ENCODE data around the gene CIBAR2. TPM values are rescaled to one million over a fixed set of nuclear protein-coding genes. Genes with fewer than 3 reads are reported as not detected.

Gene CIBAR2
- total and polyA plus RNA-seq, 10 of the 15 experiments (the other 5 are each of a cell fraction or from before 2014, with no cell fraction given) = 0.05 to 0.16 (median 0.07) TPM; not detected in 7

GRCh38 chr16:85078952-85079351 is 33.3 kb downstream of the CIBAR2 start:
- Histone ChIP-seq H3K4me2 (ENCODE audit: control insufficient read depth, insufficient read depth) (no peak overlapping the region), H3K9me3 (replicated peaks; ENCODE audit: control insufficient read depth, insufficient read depth, low read length) (no peaks in the 10 kb centered on the region), H3K79me2 (ENCODE audit: control insufficient read depth, insufficient read depth, low read length) (no peaks in the 10 kb centered on the region), H3K4me3 (no peak overlapping the region), H3K27ac (ENCODE audit: control insufficient read depth, insufficient read depth) (no peak overlapping the region), H4K20me1 (ENCODE audit: control insufficient read depth, insufficient read depth) (no peaks in the 10 kb centered on the region), H3K27me3 (replicated peaks in 1 of 2; ENCODE audit: control insufficient read depth in 2 of 2, insufficient read depth in 2 of 2, low read length in 1 of 2) (no peaks in the 10 kb centered on the region; a peak in 1 of 4 replicates), H2AFZ (ENCODE audit: control insufficient read depth, low read depth, low read length) (no peak overlapping the region), H3K4me1 (ENCODE audit: control insufficient read depth, insufficient read depth, low read length) (peaks cover 18% of the 10 kb centered on the region), H3K9ac (ENCODE audit: control insufficient read depth, insufficient read depth, low read length) (no peak overlapping the region), H3K36me3 (ENCODE audit: control insufficient read depth in 2 of 2, insufficient read depth in 2 of 2, low read length in 1 of 2) (no peaks in the 10 kb centered on the region)
- no peak for FAIRE-seq
- ChIA-PET POLR2A (no interaction called here), CTCF (interaction anchor here (0.6 kb wide), 1 partner anchor 219 kb away, joined by 3 read pairs; no protein-coding TSS in a partner anchor), RAD21 (ENCODE audit: unreplicated experiment) (no interaction called here), SMC1A (ENCODE audit: uncharacterized antibody, unreplicated experiment) (no interaction called here)
- intact Hi-C loops (cut with micrococcal nuclease; ENCODE audit: unreplicated experiment) = no loop called here
- no peak for DNase-seq (ENCODE audit: low read depth, low spot score)
- 87% methylated on average over 10 of the region's 10 CpGs for WGBS (ENCODE audit: insufficient coverage, insufficient replicate concordance, low lambda C conversion rate, missing lambda C conversion rate)
- no peak for ATAC-seq
- BruUV-seq (replicated peaks) = no TSS peak
- in situ Hi-C loops (cut with MboI) = no loop called here
- TF ChIP-seq WRNIP1 (IDR thresholded peaks at IDR 0.05; ENCODE audit: borderline replicate concordance, low read depth, low read length) (no peak), GATAD2B (conservative IDR thresholded peaks at IDR 0.05; ENCODE audit: low read depth) (no peak), CEBPB (IDR thresholded peaks at IDR 0.05; ENCODE audit: borderline replicate concordance in 1 of 2, low read depth in 2 of 2, low read length in 2 of 2) (no peak), TAF1 (IDR thresholded peaks at IDR 0.05; ENCODE audit: borderline replicate concordance, low read depth, low read length) (no peak), IKZF2 (IDR thresholded peaks at IDR 0.05) (no peak), ZNF622 (IDR thresholded peaks at IDR 0.05) (no peak), NFIC (IDR thresholded peaks at IDR 0.05; ENCODE audit: low read depth, low read length) (no peak), ASH2L (IDR thresholded peaks at IDR 0.05; ENCODE audit: borderline replicate concordance, low read depth) (no peak), NBN (IDR thresholded peaks at IDR 0.05) (no peak), EGR1 (IDR thresholded peaks at IDR 0.05; ENCODE audit: borderline replicate concordance in 1 of 2, low read depth in 2 of 2, low read length in 2 of 2) (no peak), KLF5 (IDR thresholded peaks at IDR 0.05; ENCODE audit: partially characterized antibody) (no peak), SIN3A (IDR thresholded peaks at IDR 0.05; ENCODE audit: low read depth, low read length) (no peak), TARDBP (IDR thresholded peaks at IDR 0.05; ENCODE audit: borderline replicate concordance) (no peak)
